Measurements from ENCODE around the gene KIR2DL1.

Gene KIR2DL1

GRCh38 chr19:54795758-54796157 is 26.2 kb downstream of the KIR2DL1 start:
- no peaks in the 10 kb centered on the region for H3K79me2 ChIP-seq (ENCODE audit: insufficient read depth, low read depth)

GRCh38 chr19:54803410-54803809 is 33.8 kb downstream of the KIR2DL1 start, which contains the start of gene KIR2DL4:
TSS of gene KIR2DL4 (plus strand) at chr19:54803610. CDS start at chr19:54803652, 42 bp downstream.
- Histone ChIP-seq H3K4me1 (ENCODE audit: low read depth, poor library complexity, severe bottlenecking) (no peaks in the 10 kb centered on the region), H3K27me3 (ENCODE audit: insufficient read depth, low read depth) (peaks cover 22% of the 10 kb centered on the region; the same call in 1 of the 2 replicates), H3K9ac (no peak within 1 kb of the TSS), H3K27ac (no peak within 1 kb of the TSS), H2AFZ (ENCODE audit: low read depth) (no peak within 1 kb of the TSS), H4K20me1 (ENCODE audit: insufficient read depth) (no peaks in the 10 kb centered on the region), H3K79me2 (ENCODE audit: insufficient read depth, low read depth) (no peaks in the 10 kb centered on the region), H3K4me3 (IDR thresholded peaks at IDR 0.05; ENCODE audit: insufficient read depth, low read depth, low read length) (no peak within 1 kb of the TSS), H3K4me2 (no peak within 1 kb of the TSS), H3K36me3 (ENCODE audit: insufficient read depth) (no peaks in the 10 kb centered on the region)
- no peak for TF ChIP-seq CTCF (conservative IDR thresholded peaks at IDR 0.05; ENCODE audit: low read depth, low read length)

More at GRCh38 chr19:54795758-54796157, 26.2 kb downstream of the KIR2DL1 start:
- H3K36me3 ChIP-seq (ENCODE audit: insufficient read depth): no peaks in the 10 kb centered on the region
- H3K4me1 ChIP-seq (ENCODE audit: low read depth, poor library complexity, severe bottlenecking): no peaks in the 10 kb centered on the region
- H3K27ac ChIP-seq: no peak overlapping the region
- no peak overlapping the region for H2AFZ ChIP-seq (ENCODE audit: low read depth)
- no peak overlapping the region for H3K4me3 ChIP-seq (IDR thresholded peaks at IDR 0.05; ENCODE audit: insufficient read depth, low read depth, low read length)
- H3K9ac ChIP-seq: no peak overlapping the region
- H3K27me3 ChIP-seq (ENCODE audit: insufficient read depth, low read depth): peaks cover 14% of the 10 kb centered on the region
- TF ChIP-seq CTCF (conservative IDR thresholded peaks at IDR 0.05; ENCODE audit: low read depth, low read length): no peak
- no peaks in the 10 kb centered on the region for H4K20me1 ChIP-seq (ENCODE audit: insufficient read depth)
- no peak overlapping the region for H3K4me2 ChIP-seq

- no peaks in the 10 kb centered on the region for H4K20me1 ChIP-seq (ENCODE audit: insufficient read depth)
- peaks cover 15% of the 10 kb centered on the region; the same call in 1 of the 2 replicates for H3K27me3 ChIP-seq (ENCODE audit: insufficient read depth, low read depth)
- no peaks in the 10 kb centered on the region for H3K4me1 ChIP-seq (ENCODE audit: low read depth, poor library complexity, severe bottlenecking)
- no peak overlapping the region for H3K9ac ChIP-seq
- H3K79me2 ChIP-seq (ENCODE audit: insufficient read depth, low read depth): no peaks in the 10 kb centered on the region
- no peak for TF ChIP-seq CTCF (conservative IDR thresholded peaks at IDR 0.05; ENCODE audit: low read depth, low read length)
- no peak overlapping the region for H3K4me3 ChIP-seq (IDR thresholded peaks at IDR 0.05; ENCODE audit: insufficient read depth, low read depth, low read length)
- H2AFZ ChIP-seq (ENCODE audit: low read depth): no peak overlapping the region
- H3K36me3 ChIP-seq (ENCODE audit: insufficient read depth): no peaks in the 10 kb centered on the region
- H3K27ac ChIP-seq: no peak overlapping the region
- no peak overlapping the region for H3K4me2 ChIP-seq
Measured at GRCh38 chr19:54804101-54804500, 34.5 kb downstream of the KIR2DL1 start.

- H3K27me3 ChIP-seq (ENCODE audit: insufficient read depth, low read depth): peaks cover 14% of the 10 kb centered on the region; the same call in 1 of the 2 replicates
- no peaks in the 10 kb centered on the region for H3K36me3 ChIP-seq (ENCODE audit: insufficient read depth)
- no peak for TF ChIP-seq CTCF (conservative IDR thresholded peaks at IDR 0.05; ENCODE audit: low read depth, low read length)
Measured at GRCh38 chr19:54804571-54804970, 35.0 kb downstream of the KIR2DL1 start.

More at GRCh38 chr19:54804571-54804970, 35.0 kb downstream of the KIR2DL1 start:
- H3K9ac ChIP-seq: no peak overlapping the region
- no peaks in the 10 kb centered on the region for H4K20me1 ChIP-seq (ENCODE audit: insufficient read depth)
- no peak overlapping the region for H2AFZ ChIP-seq (ENCODE audit: low read depth)
- H3K4me2 ChIP-seq: no peak overlapping the region
- no peak overlapping the region for H3K27ac ChIP-seq
- no peaks in the 10 kb centered on the region for H3K4me1 ChIP-seq (ENCODE audit: low read depth, poor library complexity, severe bottlenecking)
- no peak overlapping the region for H3K4me3 ChIP-seq (IDR thresholded peaks at IDR 0.05; ENCODE audit: insufficient read depth, low read depth, low read length)
- H3K79me2 ChIP-seq (ENCODE audit: insufficient read depth, low read depth): no peaks in the 10 kb centered on the region
